HEK293 (cell line): Measurements from ENCODE around the gene SYTL1.

Experiments
- CTCF ChIA-PET: fragments of 350-600 bp; formaldehyde crosslinking; extraction: SDS; loops from one replicate; lab custom pipeline; 2021; ENCODE audit warnings: antibody characterized with exemption; lab: Yijun Ruan, JAX
- POLR2A ChIA-PET: fragments of 300-600 bp; formaldehyde crosslinking; extraction: SDS; loops from one replicate; lab custom pipeline; 2020; ENCODE audit warnings: antibody characterized with exemption, inconsistent platforms; lab: Yijun Ruan, JAX
- H3K27ac ChIP-seq: fragments of 200-500 bp; sonication (Bioruptor generic); 2 replicates; pipeline ENCODE4 v1.5.1; 2014; ENCODE audit warnings: low read depth, low read length, control low read depth, inconsistent platforms; ENCODE audit errors: extremely low read depth
- H3K36me3 ChIP-seq, 2 experiments: fragments of 200-500 bp in 1 of 2; sonication (Bioruptor generic) in 1 of 2; 1 replicate in 1 of 2; 2 replicates in 1 of 2; pipeline ENCODE4 v1.5.1; 2014 to 2017; ENCODE audit warnings: inconsistent platforms in 2 of 2, low read length in 2 of 2; ENCODE audit not compliant: control insufficient read depth in 2 of 2, insufficient read depth in 1 of 2
- H3K4me1 ChIP-seq: fragments of 200-500 bp; sonication (Bioruptor generic); 2 replicates; pipeline ENCODE4 v1.5.1; 2014; ENCODE audit warnings: mild to moderate bottlenecking, low read length, inconsistent platforms; ENCODE audit not compliant: control insufficient read depth, insufficient read depth
- H3K4me3 ChIP-seq: 2 replicates; pipeline ENCODE4 v1.5.1; 2011; ENCODE audit warnings: low read depth, mild to moderate bottlenecking, control low read depth, low read length, moderate library complexity
- H3K9me3 ChIP-seq: fragments of 200-500 bp; sonication (Bioruptor generic); 2 replicates; pipeline ENCODE4 v1.5.1; 2014; ENCODE audit warnings: low read depth, low read length, inconsistent platforms; ENCODE audit not compliant: control insufficient read depth, insufficient read depth
- BCL6B ChIP-seq: fragments of 450-650 bp; formaldehyde crosslinking; IDR thresholded peaks from 2 replicates; pipeline ENCODE4 v1.5.1; 2017; ENCODE audit warnings: missing biosample characterization, missing genetic modification characterization
- GLIS1 ChIP-seq: fragments of 450-650 bp; formaldehyde crosslinking; IDR thresholded peaks from 2 replicates; pipeline ENCODE4 v1.5.1; 2016; ENCODE audit warnings: missing biosample characterization, missing genetic modification characterization
- OSR2 ChIP-seq: fragments of 450-650 bp; formaldehyde crosslinking; IDR thresholded peaks from 2 replicates; pipeline ENCODE4 v1.5.1; 2016; ENCODE audit warnings: missing biosample characterization, missing genetic modification characterization
- RBAK ChIP-seq: fragments of 450-650 bp; formaldehyde crosslinking; IDR thresholded peaks from 2 replicates; pipeline ENCODE4 v1.5.1; 2016; ENCODE audit warnings: missing biosample characterization, missing genetic modification characterization
- REPIN1 ChIP-seq: fragments of 450-650 bp; formaldehyde crosslinking; IDR thresholded peaks from 2 replicates; pipeline ENCODE4 v1.5.1; 2017; ENCODE audit warnings: missing biosample characterization, missing genetic modification characterization, low read depth
- REST ChIP-seq: fragments of 450-650 bp; formaldehyde crosslinking; IDR thresholded peaks from 2 replicates; pipeline ENCODE4 v1.5.1; 2016; ENCODE audit warnings: missing biosample characterization, missing genetic modification characterization
- SALL2 ChIP-seq: fragments of 450-650 bp; formaldehyde crosslinking; IDR thresholded peaks from 2 replicates; pipeline ENCODE4 v1.5.0; 2017; ENCODE audit warnings: missing biosample characterization, mild to moderate bottlenecking, missing genetic modification characterization, borderline replicate concordance
- SP2 ChIP-seq: fragments of 450-650 bp; formaldehyde crosslinking; IDR thresholded peaks from 2 replicates; pipeline ENCODE4 v1.5.1; 2016; ENCODE audit warnings: missing biosample characterization, missing genetic modification characterization
- ZIC2 ChIP-seq: fragments of 450-650 bp; formaldehyde crosslinking; IDR thresholded peaks from 2 replicates; pipeline ENCODE4 v1.5.1; 2016; ENCODE audit warnings: missing biosample characterization, missing genetic modification characterization
- ZNF148 ChIP-seq: fragments of 450-650 bp; formaldehyde crosslinking; IDR thresholded peaks from 2 replicates; pipeline ENCODE4 v1.5.0; 2017; ENCODE audit warnings: missing biosample characterization, missing genetic modification characterization, borderline replicate concordance
- ZNF239 ChIP-seq: fragments of 450-650 bp; formaldehyde crosslinking; IDR thresholded peaks from 2 replicates; pipeline ENCODE4 v1.5.1; 2016; ENCODE audit warnings: missing biosample characterization, missing genetic modification characterization
- ZNF404 ChIP-seq: fragments of 450-650 bp; formaldehyde crosslinking; IDR thresholded peaks from 2 replicates; pipeline ENCODE4 v1.5.1; 2017; ENCODE audit warnings: missing biosample characterization, missing genetic modification characterization
- ZNF423 ChIP-seq: fragments of 450-650 bp; formaldehyde crosslinking; IDR thresholded peaks from 2 replicates; pipeline ENCODE4 v1.5.1; 2016; ENCODE audit warnings: missing biosample characterization, missing genetic modification characterization
- ZNF558 ChIP-seq: fragments of 450-650 bp; formaldehyde crosslinking; IDR thresholded peaks from 2 replicates; pipeline ENCODE4 v1.5.1; 2016; ENCODE audit warnings: missing biosample characterization, missing genetic modification characterization
- ZNF585B ChIP-seq: fragments of 450-650 bp; formaldehyde crosslinking; IDR thresholded peaks from 2 replicates; pipeline ENCODE4 v1.5.1; 2016; ENCODE audit warnings: missing biosample characterization, missing genetic modification characterization
- ZNF626 ChIP-seq: fragments of 450-650 bp; sonication (Bioruptor Pico); formaldehyde crosslinking; IDR thresholded peaks from 2 replicates; pipeline ENCODE4 v1.5.1; 2018; ENCODE audit warnings: missing biosample characterization, missing genetic modification characterization, inconsistent platforms
- TF ChIP-seq, protein P1 (sequence below): fragments of 450-650 bp; formaldehyde crosslinking; IDR thresholded peaks from 2 replicates; pipeline ENCODE4 v1.5.1; 2016; ENCODE audit warnings: missing biosample characterization, missing genetic modification characterization, borderline replicate concordance
- TF ChIP-seq, protein P2 (sequence below): IDR thresholded peaks from 2 replicates; pipeline ENCODE4 v1.6.1; 2011; ENCODE audit warnings: mild to moderate bottlenecking, low read depth, low read length, borderline replicate concordance
- TF ChIP-seq, protein P3 (sequence below): fragments of 450-650 bp; IDR thresholded peaks from 2 replicates; pipeline ENCODE4 v1.5.1; 2018; ENCODE audit warnings: missing biosample characterization, missing genetic modification characterization
- TF ChIP-seq, protein P4 (sequence below): fragments of 450-650 bp; formaldehyde crosslinking; IDR thresholded peaks from 2 replicates; pipeline ENCODE4 v1.5.1; 2016; ENCODE audit warnings: missing biosample characterization, missing genetic modification characterization

SYTL1 gene

GRCh38 chr1:27297903-27298302 lies 43.9 kb upstream of the SYTL1 start:
- no peaks in the 10 kb centered on the region for H3K4me1 ChIP-seq
- CTCF ChIA-PET: interaction anchor here (0.6 to 9.8 kb wide), 20 partner anchors 13 to 371 kb away, joined by 3 to 202 read pairs (median 10); partner anchors contain the start of genes AHDC1 and CD164L2
- TF ChIP-seq, protein P1, sequence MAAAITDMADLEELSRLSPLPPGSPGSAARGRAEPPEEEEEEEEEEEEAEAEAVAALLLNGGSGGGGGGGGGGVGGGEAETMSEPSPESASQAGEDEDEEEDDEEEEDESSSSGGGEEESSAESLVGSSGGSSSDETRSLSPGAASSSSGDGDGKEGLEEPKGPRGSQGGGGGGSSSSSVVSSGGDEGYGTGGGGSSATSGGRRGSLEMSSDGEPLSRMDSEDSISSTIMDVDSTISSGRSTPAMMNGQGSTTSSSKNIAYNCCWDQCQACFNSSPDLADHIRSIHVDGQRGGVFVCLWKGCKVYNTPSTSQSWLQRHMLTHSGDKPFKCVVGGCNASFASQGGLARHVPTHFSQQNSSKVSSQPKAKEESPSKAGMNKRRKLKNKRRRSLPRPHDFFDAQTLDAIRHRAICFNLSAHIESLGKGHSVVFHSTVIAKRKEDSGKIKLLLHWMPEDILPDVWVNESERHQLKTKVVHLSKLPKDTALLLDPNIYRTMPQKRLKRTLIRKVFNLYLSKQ (tag by site-specific recombination): no peak
- TF ChIP-seq, protein P2, sequence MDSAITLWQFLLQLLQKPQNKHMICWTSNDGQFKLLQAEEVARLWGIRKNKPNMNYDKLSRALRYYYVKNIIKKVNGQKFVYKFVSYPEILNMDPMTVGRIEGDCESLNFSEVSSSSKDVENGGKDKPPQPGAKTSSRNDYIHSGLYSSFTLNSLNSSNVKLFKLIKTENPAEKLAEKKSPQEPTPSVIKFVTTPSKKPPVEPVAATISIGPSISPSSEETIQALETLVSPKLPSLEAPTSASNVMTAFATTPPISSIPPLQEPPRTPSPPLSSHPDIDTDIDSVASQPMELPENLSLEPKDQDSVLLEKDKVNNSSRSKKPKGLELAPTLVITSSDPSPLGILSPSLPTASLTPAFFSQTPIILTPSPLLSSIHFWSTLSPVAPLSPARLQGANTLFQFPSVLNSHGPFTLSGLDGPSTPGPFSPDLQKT: no peak
- TF ChIP-seq ZNF626 (no peak), SALL2 (tag by site-specific recombination) (no peak), ZNF404 (tag by site-specific recombination) (no peak), SP2 (no peak), ZNF585B (tag by site-specific recombination) (no peak), REST (no peak), ZNF239 (tag by site-specific recombination) (no peak), ZNF148 (tag by site-specific recombination) (no peak), OSR2 (tag by site-specific recombination) (no peak), ZIC2 (tag by site-specific recombination) (no peak), ZNF423 (tag by site-specific recombination) (no peak), BCL6B (no peak), REPIN1 (tag by site-specific recombination) (no peak), GLIS1 (tag by site-specific recombination) (no peak), RBAK (tag by site-specific recombination) (no peak), ZNF558 (tag by site-specific recombination) (no peak)
- TF ChIP-seq, protein P3, sequence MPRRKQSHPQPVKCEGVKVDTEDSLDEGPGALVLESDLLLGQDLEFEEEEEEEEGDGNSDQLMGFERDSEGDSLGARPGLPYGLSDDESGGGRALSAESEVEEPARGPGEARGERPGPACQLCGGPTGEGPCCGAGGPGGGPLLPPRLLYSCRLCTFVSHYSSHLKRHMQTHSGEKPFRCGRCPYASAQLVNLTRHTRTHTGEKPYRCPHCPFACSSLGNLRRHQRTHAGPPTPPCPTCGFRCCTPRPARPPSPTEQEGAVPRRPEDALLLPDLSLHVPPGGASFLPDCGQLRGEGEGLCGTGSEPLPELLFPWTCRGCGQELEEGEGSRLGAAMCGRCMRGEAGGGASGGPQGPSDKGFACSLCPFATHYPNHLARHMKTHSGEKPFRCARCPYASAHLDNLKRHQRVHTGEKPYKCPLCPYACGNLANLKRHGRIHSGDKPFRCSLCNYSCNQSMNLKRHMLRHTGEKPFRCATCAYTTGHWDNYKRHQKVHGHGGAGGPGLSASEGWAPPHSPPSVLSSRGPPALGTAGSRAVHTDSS (tag by site-specific recombination): no peak
- TF ChIP-seq, protein P4, sequence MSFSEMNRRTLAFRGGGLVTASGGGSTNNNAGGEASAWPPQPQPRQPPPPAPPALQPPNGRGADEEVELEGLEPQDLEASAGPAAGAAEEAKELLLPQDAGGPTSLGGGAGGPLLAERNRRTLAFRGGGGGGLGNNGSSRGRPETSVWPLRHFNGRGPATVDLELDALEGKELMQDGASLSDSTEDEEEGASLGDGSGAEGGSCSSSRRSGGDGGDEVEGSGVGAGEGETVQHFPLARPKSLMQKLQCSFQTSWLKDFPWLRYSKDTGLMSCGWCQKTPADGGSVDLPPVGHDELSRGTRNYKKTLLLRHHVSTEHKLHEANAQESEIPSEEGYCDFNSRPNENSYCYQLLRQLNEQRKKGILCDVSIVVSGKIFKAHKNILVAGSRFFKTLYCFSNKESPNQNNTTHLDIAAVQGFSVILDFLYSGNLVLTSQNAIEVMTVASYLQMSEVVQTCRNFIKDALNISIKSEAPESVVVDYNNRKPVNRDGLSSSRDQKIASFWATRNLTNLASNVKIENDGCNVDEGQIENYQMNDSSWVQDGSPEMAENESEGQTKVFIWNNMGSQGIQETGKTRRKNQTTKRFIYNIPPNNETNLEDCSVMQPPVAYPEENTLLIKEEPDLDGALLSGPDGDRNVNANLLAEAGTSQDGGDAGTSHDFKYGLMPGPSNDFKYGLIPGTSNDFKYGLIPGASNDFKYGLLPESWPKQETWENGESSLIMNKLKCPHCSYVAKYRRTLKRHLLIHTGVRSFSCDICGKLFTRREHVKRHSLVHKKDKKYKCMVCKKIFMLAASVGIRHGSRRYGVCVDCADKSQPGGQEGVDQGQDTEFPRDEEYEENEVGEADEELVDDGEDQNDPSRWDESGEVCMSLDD (tag by site-specific recombination): no peak

More at GRCh38 chr1:27297903-27298302, 43.9 kb upstream of the SYTL1 start:
- Histone ChIP-seq H3K4me3 (no peak overlapping the region), H3K27ac (no peak overlapping the region), H3K9me3 (no peaks in the 10 kb centered on the region), H3K36me3 (peaks cover 9 to 93% of the 10 kb centered on the region in 2 experiments; a peak in 2 of 3 replicates)
- POLR2A ChIA-PET: interaction anchor here (1.1 kb wide), 1 partner anchor 101 kb away, joined by 3 read pairs; no protein-coding TSS in a partner anchor
